Upper lobe of left lung (tissue), 6 donors: ENCODE measurements around the gene TPO. TPM values are rescaled to one million over a fixed set of nuclear protein-coding genes. Genes with fewer than 3 reads are reported as not detected.
"Not testable (repeated sequence)": the region's sequence is repeated elsewhere in the genome, so short reads cannot be mapped to it uniquely, and the experiment has no call there.

Experiments
- ATAC-seq, 2 donors: fragments of 200-7000 bp; cut with Tn5 transposase; one replicate each; pipeline ENCODE4 v1.9.1; 2022; ENCODE audit warnings: mild to moderate bottlenecking in 2 of 2, moderate library complexity in 2 of 2; ENCODE audit not compliant: low FRiP score in 2 of 2
- DNase-seq, 2 donors: peaks; one replicate each; pipeline ENCODE4 v3.0.0-alpha.2; 2019 to 2020
- H3K27ac ChIP-seq, 4 donors: fragments of 200-600 bp; sonication (generic); one replicate each; pipeline ENCODE4 v1.5.1; 2016 to 2019
- H3K27me3 ChIP-seq, 4 donors: fragments of 200-600 bp; sonication (generic); one replicate each; pipeline ENCODE4 v1.5.1; 2017 to 2019
- H3K36me3 ChIP-seq, 4 donors: fragments of 200-600 bp; sonication (generic); one replicate each; pipeline ENCODE4 v1.5.1; 2016 to 2019
- H3K4me1 ChIP-seq, 4 donors: fragments of 200-600 bp; sonication (generic); one replicate each; pipeline ENCODE4 v1.5.1; 2018 to 2019
- H3K4me3 ChIP-seq, 4 donors: fragments of 200-600 bp; sonication (generic); one replicate each; pipeline ENCODE4 v1.5.1; 2017 to 2019; ENCODE audit warnings: mild to moderate bottlenecking in 2 of 4, moderate library complexity in 1 of 4
- H3K9me3 ChIP-seq, 4 donors: fragments of 200-600 bp; sonication (generic); one replicate each; pipeline ENCODE4 v1.5.1; 2018 to 2019
- CTCF ChIP-seq, 6 experiments: fragments of 450-650 bp in 4 of 6; fragments of 200-600 bp in 2 of 6; sonication (generic) in 2 of 6; IDR thresholded peaks; one replicate each; pipeline ENCODE4 v1.5.1; 2016 to 2019; ENCODE audit warnings: antibody characterized with exemption in 6 of 6
- EP300 ChIP-seq, 4 donors: sonication (generic); formaldehyde crosslinking; IDR thresholded peaks; one replicate each; pipeline ENCODE4 v1.5.1; 2017; ENCODE audit warnings: antibody characterized with exemption in 4 of 4, control low read depth in 2 of 4
- POLR2A ChIP-seq, 4 donors: fragments of 450-650 bp; IDR thresholded peaks; one replicate each; pipeline ENCODE4 v1.5.1; 2016 to 2017; ENCODE audit warnings: antibody characterized with exemption in 4 of 4, mild to moderate bottlenecking in 2 of 4
- POLR2AphosphoS5 ChIP-seq, 2 donors: sonication (generic); formaldehyde crosslinking; IDR thresholded peaks; one replicate each; pipeline ENCODE4 v1.5.1; 2017; ENCODE audit warnings: antibody characterized with exemption in 2 of 2
- WGBS, 2 donors: methylation state at CpG; one replicate each; pipeline ENCODE4 v1.1.5; 2017 to 2018; 5-methylcytosine and 5-hydroxymethylcytosine counted together
- total RNA-seq, 6 donors: library from RNA; depleted of rRNA in 4 of 6; stranded (reverse); fragments of >200 nt in 4 of 6; gene quantifications; one replicate each; pipeline versions ENCODE4 v1.1.0 to v1.2.1, GENCODE V29; 2016 to 2021
- donor health status: DM: no; HTN: no; CAD: no; lungs with moderate emphysema.
- donor health status: DM: no; HTN: yes; CAD: no; lungs with severe emphysema.

The TPO gene
- total RNA-seq, 6 donors from 2014 or later = 0.06 to 0.39 TPM; not detected in 4

- ATAC-seq = peak in 1 of 2 donors; percentile 55
- Histone ChIP-seq H3K9me3 (no peaks in the 10 kb centered on the region), H3K36me3 (no peaks in the 10 kb centered on the region), H3K27me3 (no peaks in the 10 kb centered on the region), H3K4me3 (no peak overlapping the region), H3K27ac (no peak overlapping the region), H3K4me1 (no peaks in the 10 kb centered on the region)
- TF ChIP-seq POLR2AphosphoS5 (IDR thresholded peaks at IDR 0.05) = no peak
- no peak for TF ChIP-seq EP300 (IDR thresholded peaks at IDR 0.05)
- TF ChIP-seq CTCF (IDR thresholded peaks at IDR 0.05) = no peak
- no peak for TF ChIP-seq POLR2A (IDR thresholded peaks at IDR 0.05)
- 92 to 94% methylated on average over 5 to 16 of the region's 17 CpGs for WGBS, 2 donors
- DNase-seq = no peak
Measured at GRCh38 chr2:1378456-1379150, 34.7 kb upstream of the TPO start.

- ATAC-seq = no peak
Measured at GRCh38 chr2:1381644-1382043, 31.6 kb upstream of the TPO start.

GRCh38 chr2:1387954-1388725, 25.1 kb upstream of the TPO start:
- not testable (repeated sequence) for H3K4me3 ChIP-seq, H3K9me3 ChIP-seq, H3K4me1 ChIP-seq, H3K36me3 ChIP-seq, ATAC-seq, H3K27ac ChIP-seq, H3K27me3 ChIP-seq, DNase-seq
- WGBS, 2 donors = 67 to 74% methylated on average over 15 to 18 of the region's 18 CpGs

More at GRCh38 chr2:1381644-1382043, 31.6 kb upstream of the TPO start:
- no peak overlapping the region for H3K4me3 ChIP-seq
- H3K27me3 ChIP-seq = no peaks in the 10 kb centered on the region
- H3K4me1 ChIP-seq = no peaks in the 10 kb centered on the region
- WGBS, 2 donors = 81 to 86% methylated on average over 3 of the region's 3 CpGs
- no peaks in the 10 kb centered on the region for H3K36me3 ChIP-seq
- H3K27ac ChIP-seq = no peak overlapping the region
- no peaks in the 10 kb centered on the region for H3K9me3 ChIP-seq
- TF ChIP-seq POLR2AphosphoS5 (IDR thresholded peaks at IDR 0.05) (no peak), EP300 (IDR thresholded peaks at IDR 0.05) (no peak), CTCF (IDR thresholded peaks at IDR 0.05) (no peak), POLR2A (IDR thresholded peaks at IDR 0.05) (no peak)
- DNase-seq = no peak

GRCh38 chr2:1390118-1390517, 23.1 kb upstream of the TPO start:
- not testable (repeated sequence) for H3K27ac ChIP-seq, DNase-seq, ATAC-seq, H3K4me1 ChIP-seq, H3K9me3 ChIP-seq, H3K4me3 ChIP-seq, H3K36me3 ChIP-seq, H3K27me3 ChIP-seq
- WGBS, 2 donors = 87 to 92% methylated on average over 6 of the region's 6 CpGs

- Histone ChIP-seq H3K4me1 (no peaks in the 10 kb centered on the region), H3K36me3 (no peaks in the 10 kb centered on the region), H3K27me3 (no peaks in the 10 kb centered on the region), H3K27ac (no peak overlapping the region), H3K4me3 (no peak overlapping the region), H3K9me3 (no peaks in the 10 kb centered on the region)
- 89 to 92% methylated on average over 2 of the region's 2 CpGs for WGBS, 2 donors
- no peak for TF ChIP-seq POLR2A (IDR thresholded peaks at IDR 0.05)
- TF ChIP-seq EP300 (IDR thresholded peaks at IDR 0.05) = no peak
- TF ChIP-seq CTCF (IDR thresholded peaks at IDR 0.05) = no peak
- no peak for TF ChIP-seq POLR2AphosphoS5 (IDR thresholded peaks at IDR 0.05)
- DNase-seq (no peak), ATAC-seq (no peak)
Measured at GRCh38 chr2:1393321-1393720, 19.9 kb upstream of the TPO start.
